PC-3 (cell line): ENCODE results near the gene EXOSC3. TPM values are rescaled to one million over a fixed set of nuclear protein-coding genes. Genes with fewer than 3 reads are reported as not detected.
A peak's percentile ranks its signal among the peaks of the same experiment; 100 is the strongest.

Experiments used
- ATAC-seq: fragments of 200-7000 bp; cut with Tn5 transposase; 2 replicates; pipeline ENCODE4 v1.9.1; 2020; ENCODE audit warnings: mild to moderate bottlenecking, moderate library complexity
- BruUV-seq: library from RNA; stranded (reverse); fragments of 400-500 nt; replicated peaks from 2 replicates; lab custom pipeline; 2021; lab: Mats Ljungman, UMichigan
- CTCF ChIA-PET: fragments of 300-600 bp; sonication (Branson Sonifier 250); formaldehyde crosslinking; loops from one replicate; lab custom pipeline; 2022; ENCODE audit warnings: antibody characterized with exemption; lab: Charles Lee
- POLR2A ChIA-PET: fragments of 300-600 bp; sonication (Branson Sonifier 250); formaldehyde crosslinking; loops from one replicate; lab custom pipeline; 2022; ENCODE audit warnings: antibody characterized with exemption; ENCODE audit not compliant: unreplicated experiment; lab: Charles Lee
- DNase-seq: peaks from one replicate; pipeline ENCODE4 v3.0.0-alpha.2; 2015
- H2AFZ ChIP-seq: fragments of 300-600 bp; sonication (generic); 2 replicates; pipeline ENCODE4 v1.6.0; 2016; ENCODE audit warnings: antibody characterized with exemption, low read length
- H3F3A ChIP-seq: fragments of 300-600 bp; sonication (generic); one replicate; pipeline ENCODE4 v1.6.0; 2017; ENCODE audit warnings: antibody characterized with exemption, low read length, control low read depth, mild to moderate bottlenecking; ENCODE audit not compliant: unreplicated experiment
- H3K27ac ChIP-seq: fragments of 300-600 bp; sonication (generic); 2 replicates; pipeline ENCODE4 v1.5.1; 2016; ENCODE audit warnings: mild to moderate bottlenecking, low read length
- H3K27me3 ChIP-seq: fragments of 300-600 bp; sonication (generic); 2 replicates; pipeline ENCODE4 v1.6.1; 2016; ENCODE audit warnings: low read length, mixed read lengths
- H3K36me3 ChIP-seq: fragments of 300-600 bp; sonication (generic); 2 replicates; pipeline ENCODE4 v1.6.1; 2016; ENCODE audit warnings: low read depth, mixed run types, low read length, mixed read lengths
- H3K4me1 ChIP-seq: fragments of 300-600 bp; sonication (generic); 2 replicates; pipeline ENCODE4 v1.5.1; 2016; ENCODE audit warnings: low read length; ENCODE audit not compliant: insufficient read depth
- H3K4me2 ChIP-seq: fragments of 300-600 bp; sonication (generic); 2 replicates; pipeline ENCODE4 v1.6.0; 2016; ENCODE audit warnings: low read length
- H3K4me3 ChIP-seq: fragments of 300-600 bp; sonication (generic); 2 replicates; pipeline ENCODE4 v1.5.1; 2016; ENCODE audit warnings: mild to moderate bottlenecking, low read length, mixed read lengths
- H3K79me2 ChIP-seq: fragments of 300-600 bp; sonication (generic); 2 replicates; pipeline ENCODE4 v1.6.1; 2017; ENCODE audit warnings: low read length, mixed read lengths
- H3K9ac ChIP-seq: fragments of 300-600 bp; sonication (generic); 2 replicates; pipeline ENCODE4 v1.6.0; 2016; ENCODE audit warnings: mild to moderate bottlenecking, low read length
- H3K9me2 ChIP-seq: fragments of 300-600 bp; sonication (generic); replicated peaks from 2 replicates; pipeline ENCODE4 v1.6.1; 2016; ENCODE audit warnings: mixed run types, low read length, mixed read lengths
- H3K9me3 ChIP-seq: fragments of 300-600 bp; sonication (generic); 2 replicates; pipeline ENCODE4 v1.6.1; 2016; ENCODE audit warnings: low read length, mixed read lengths
- H4K20me1 ChIP-seq: fragments of 300-600 bp; sonication (generic); 2 replicates; pipeline ENCODE4 v1.6.1; 2016; ENCODE audit warnings: low read length, mixed read lengths
- EZH2 ChIP-seq: fragments of 300-600 bp; sonication (generic); IDR thresholded peaks from one replicate; pipeline ENCODE4 v1.6.1; 2017; ENCODE audit warnings: antibody characterized with exemption, mild to moderate bottlenecking, low read length; ENCODE audit not compliant: unreplicated experiment
- EZH2phosphoT487 ChIP-seq: fragments of 300-600 bp; sonication (generic); IDR thresholded peaks from 2 replicates; pipeline ENCODE4 v1.6.1; 2018; ENCODE audit warnings: mild to moderate bottlenecking, antibody characterized with exemption, low read length, borderline replicate concordance
- intact Hi-C: fragments of 100-400 bp; cut with micrococcal nuclease; formaldehyde crosslinking; loops from 2 replicates; pipeline ENCODE4 v1.9.0; 2023
- total RNA-seq: library from RNA; depleted of rRNA; stranded (reverse); fragments of >200 nt; gene quantifications from 2 replicates; pipeline ENCODE4 v1.2.3, GENCODE V29; 2014
- TF ChIP-seq, protein P1 (sequence below): fragments of 300-600 bp; sonication (generic); conservative IDR thresholded peaks from 2 replicates; pipeline ENCODE4 v1.5.1; 2017; ENCODE audit warnings: antibody characterized with exemption, low read depth, mild to moderate bottlenecking, low read length

The EXOSC3 gene
- total RNA-seq, 1 experiment from 2014 or later, result 98.3 TPM

DNA sequence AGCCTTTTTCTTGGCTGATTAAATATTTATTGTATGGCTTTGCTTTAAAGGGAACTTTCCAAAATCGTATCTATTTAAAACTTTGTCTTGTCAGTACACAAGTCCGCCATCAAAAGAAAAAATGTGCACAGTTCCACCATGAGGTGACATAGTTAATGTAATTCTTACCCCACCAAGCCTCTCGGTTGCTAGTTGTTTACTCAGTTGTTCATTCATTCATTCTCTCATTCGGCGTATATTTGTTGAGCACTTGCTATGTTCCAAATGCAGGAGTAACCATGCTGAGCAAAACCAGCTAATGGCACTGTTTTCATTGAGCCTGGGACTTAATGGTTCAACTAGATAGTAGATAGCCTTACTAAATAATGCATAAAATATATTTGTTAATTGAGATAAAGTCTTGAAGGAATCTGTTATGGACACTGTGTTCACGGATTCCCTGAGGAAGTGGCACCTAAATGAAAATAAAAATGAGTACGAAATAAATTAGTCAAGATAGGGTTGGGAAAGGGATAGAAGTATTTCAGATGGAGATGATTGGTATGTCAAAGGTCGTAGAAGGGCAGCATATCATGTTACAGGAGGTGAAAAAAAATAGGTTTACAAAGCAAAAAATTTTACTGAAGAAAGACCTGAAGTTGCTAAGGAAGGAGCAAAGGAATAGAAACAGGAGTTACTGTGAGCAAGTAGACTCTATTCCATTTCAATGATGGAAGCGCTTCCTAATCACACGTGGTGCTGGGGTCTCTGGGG is 17.3 kb upstream of the EXOSC3 start:
- TF ChIP-seq, protein P1, sequence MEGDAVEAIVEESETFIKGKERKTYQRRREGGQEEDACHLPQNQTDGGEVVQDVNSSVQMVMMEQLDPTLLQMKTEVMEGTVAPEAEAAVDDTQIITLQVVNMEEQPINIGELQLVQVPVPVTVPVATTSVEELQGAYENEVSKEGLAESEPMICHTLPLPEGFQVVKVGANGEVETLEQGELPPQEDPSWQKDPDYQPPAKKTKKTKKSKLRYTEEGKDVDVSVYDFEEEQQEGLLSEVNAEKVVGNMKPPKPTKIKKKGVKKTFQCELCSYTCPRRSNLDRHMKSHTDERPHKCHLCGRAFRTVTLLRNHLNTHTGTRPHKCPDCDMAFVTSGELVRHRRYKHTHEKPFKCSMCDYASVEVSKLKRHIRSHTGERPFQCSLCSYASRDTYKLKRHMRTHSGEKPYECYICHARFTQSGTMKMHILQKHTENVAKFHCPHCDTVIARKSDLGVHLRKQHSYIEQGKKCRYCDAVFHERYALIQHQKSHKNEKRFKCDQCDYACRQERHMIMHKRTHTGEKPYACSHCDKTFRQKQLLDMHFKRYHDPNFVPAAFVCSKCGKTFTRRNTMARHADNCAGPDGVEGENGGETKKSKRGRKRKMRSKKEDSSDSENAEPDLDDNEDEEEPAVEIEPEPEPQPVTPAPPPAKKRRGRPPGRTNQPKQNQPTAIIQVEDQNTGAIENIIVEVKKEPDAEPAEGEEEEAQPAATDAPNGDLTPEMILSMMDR, result no peak
- TF ChIP-seq EZH2 (no peak), EZH2phosphoT487 (no peak)
- BruUV-seq, result TSS peak; percentile 62
- H3K9ac ChIP-seq, result peak overlapping the region; percentile 87
- H3K4me2 ChIP-seq, result peak overlapping the region; percentile 83
- DNase-seq (peak; percentile 6), ATAC-seq (no peak)
- H3K9me2 ChIP-seq, result no peaks in the 10 kb centered on the region
- ChIA-PET POLR2A (no interaction called here), CTCF (no interaction called here)
- intact Hi-C loops, result no loop called here
- H3K9me3 ChIP-seq, result no peaks in the 10 kb centered on the region
- H4K20me1 ChIP-seq, result peaks cover 15% of the 10 kb centered on the region
- H3K4me3 ChIP-seq, result peak overlapping the region; percentile 93
- no peak overlapping the region for H3K27ac ChIP-seq
- H2AFZ ChIP-seq, result no peak overlapping the region
- no peaks in the 10 kb centered on the region for H3K27me3 ChIP-seq
- H3K36me3 ChIP-seq, result no peaks in the 10 kb centered on the region
- peaks cover 3% of the 10 kb centered on the region; the same call in 1 of the 2 replicates for H3K4me1 ChIP-seq
- H3F3A ChIP-seq, result no peaks in the 10 kb centered on the region
- H3K79me2 ChIP-seq, result peaks cover 59% of the 10 kb centered on the region

DNA sequence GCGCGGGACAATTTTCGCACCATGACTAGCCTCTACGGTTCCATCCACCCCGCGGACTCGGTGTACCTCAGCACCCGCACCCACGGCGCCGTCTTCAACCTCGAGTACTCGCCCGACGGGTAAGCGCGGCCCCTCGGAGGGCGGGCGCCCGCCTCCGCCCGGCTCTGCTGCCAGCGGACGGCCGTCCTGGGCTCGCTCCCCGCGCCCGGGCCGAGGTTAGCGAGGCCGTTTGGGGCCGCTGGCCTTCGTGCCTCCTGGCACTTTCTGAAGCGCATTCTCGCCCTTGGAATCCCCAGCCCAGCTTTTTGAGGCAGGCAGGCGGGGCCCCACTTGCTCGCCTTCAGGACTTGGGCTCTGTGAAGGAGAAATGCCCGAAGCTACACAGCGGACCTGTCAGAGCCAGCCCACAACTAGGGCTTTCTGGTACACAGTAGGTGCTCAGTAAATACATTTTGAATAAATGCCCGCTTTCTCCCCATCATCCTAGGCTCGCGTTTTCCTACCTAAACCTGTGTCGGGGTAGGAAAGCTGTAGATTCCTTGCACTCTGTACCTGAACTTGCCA is 16.5 kb upstream of the EXOSC3 start:
- Histone ChIP-seq H3K9me2 (no peaks in the 10 kb centered on the region), H3K9ac (peak overlapping the region; percentile 87), H3K4me2 (peak overlapping the region; percentile 83), H2AFZ (peak overlapping the region; percentile 78), H3K4me1 (peaks cover 3% of the 10 kb centered on the region; the same call in 1 of the 2 replicates), H3K27me3 (no peaks in the 10 kb centered on the region), H3K9me3 (no peaks in the 10 kb centered on the region), H3K27ac (peak overlapping the region; percentile 25), H3K4me3 (peak overlapping the region; percentile 93), H3F3A (no peaks in the 10 kb centered on the region), H3K36me3 (no peaks in the 10 kb centered on the region), H3K79me2 (peaks cover 53% of the 10 kb centered on the region), H4K20me1 (peaks cover 15% of the 10 kb centered on the region)
- intact Hi-C loops, result no loop called here
- ChIA-PET CTCF (no interaction called here), POLR2A (interaction anchor here (0.6 to 0.7 kb wide), 2 partner anchors 11 to 210 kb away, joined by 3 to 4 read pairs; no protein-coding TSS in a partner anchor)
- TF ChIP-seq EZH2 (no peak), EZH2phosphoT487 (no peak)
- TF ChIP-seq, protein P1, result no peak
- DNase-seq (peak; percentile 7), ATAC-seq (peak; percentile 39)
- BruUV-seq, result no TSS peak
